Stomach (tissue), 9 donors: ENCODE data around the gene FLNC. TPM values are rescaled to one million over a fixed set of nuclear protein-coding genes. Genes with fewer than 3 reads are reported as not detected.

Source experiments
- DNase-seq, 2 donors: peaks; one replicate each; pipeline versions ENCODE4 v3.0.0 to v3.0.0-alpha.2; 2013 to 2019
- H3K27ac ChIP-seq, 5 donors: fragments of 200-600 bp in 4 of 5; sonication (generic) in 4 of 5; one replicate each; pipeline ENCODE4 v1.5.1; 2013 to 2019; ENCODE audit warnings: mild to moderate bottlenecking in 1 of 5, moderate library complexity in 1 of 5
- H3K27me3 ChIP-seq, 3 donors: fragments of 200-600 bp; sonication (generic); one replicate each; pipeline ENCODE4 v1.5.1; 2017 to 2019; ENCODE audit warnings: mixed run types in 1 of 3
- H3K36me3 ChIP-seq, 4 donors: fragments of 200-600 bp; sonication (generic); 1 replicate in 3 of 4; 2 replicates in 1 of 4; pipeline ENCODE4 v1.5.1; 2016 to 2019
- H3K4me1 ChIP-seq, 4 donors: fragments of 200-600 bp; sonication (generic); one replicate each; pipeline ENCODE4 v1.5.1; 2016 to 2019
- H3K4me3 ChIP-seq, 4 donors: fragments of 200-600 bp; sonication (generic) in 3 of 4; one replicate each; pipeline ENCODE4 v1.5.1; 2016 to 2019; ENCODE audit warnings: mild to moderate bottlenecking in 1 of 4
- H3K9me3 ChIP-seq, 4 donors: fragments of 200-600 bp; sonication (generic); one replicate each; pipeline ENCODE4 v1.5.1; 2016 to 2019
- CTCF ChIP-seq, 7 experiments: fragments of 450-650 bp in 4 of 7; fragments of 200-600 bp in 3 of 7; sonication (generic) in 3 of 7; IDR thresholded peaks; one replicate each; pipeline ENCODE4 v1.5.1; 2016 to 2019; ENCODE audit warnings: antibody characterized with exemption in 7 of 7, control low read depth in 2 of 7, mild to moderate bottlenecking in 1 of 7
- EP300 ChIP-seq: sonication (generic); formaldehyde crosslinking; IDR thresholded peaks from one replicate; pipeline ENCODE4 v1.6.1; 2017; ENCODE audit warnings: antibody characterized with exemption
- POLR2A ChIP-seq, 4 donors: fragments of 450-650 bp; IDR thresholded peaks; one replicate each; pipeline ENCODE4 v1.6.1; 2016; ENCODE audit warnings: antibody characterized with exemption in 4 of 4, control low read depth in 2 of 4, mild to moderate bottlenecking in 1 of 4, moderate library complexity in 1 of 4
- POLR2AphosphoS5 ChIP-seq, 3 donors: sonication (generic); formaldehyde crosslinking; IDR thresholded peaks; one replicate each; pipeline ENCODE4 v1.6.1; 2016; ENCODE audit warnings: antibody characterized with exemption in 3 of 3
- WGBS, 5 donors: extraction: QIAGEN DNeasy Blood & Tissue Kit in 3 of 5; methylation state at CpG; one replicate each; pipeline versions ENCODE4 v1.1.5 to v1.1.7; 2013 to 2018; 5-methylcytosine and 5-hydroxymethylcytosine counted together
- intact Hi-C: fragments of 100-400 bp; cut with DNase I; formaldehyde crosslinking; loops from one replicate; pipeline ENCODE4 v1.15.1; 2023; ENCODE audit warnings: low total_unique reads
- polyA plus RNA-seq, 3 donors: library from polyadenylated mRNA; stranded (reverse); fragments of 200-250 nt; gene quantifications; one replicate each; pipeline ENCODE4 v1.2.3, GENCODE V29; 2013
- total RNA-seq, 5 donors: library from RNA; depleted of rRNA; stranded (reverse); fragments of >200 nt; gene quantifications; one replicate each; pipeline versions ENCODE4 v1.1.0 to v1.2.3, GENCODE V29; 2014 to 2016
- donor health status: healthy with polysubstance abuse.
- donor health status: Bipolar disorder and iron deficiency.
- donor health status: healthy.

FLNC gene
- total and polyA plus RNA-seq, 8 donors: 1.9 to 184 (median 46.6) TPM

- no peak overlapping the region for H3K4me3 ChIP-seq
- H3K9me3 ChIP-seq: no peaks in the 10 kb centered on the region
- 84 to 88% (median 85%) methylated on average over 7 to 17 of the region's 17 CpGs for WGBS, 5 donors
- peak overlapping the region in 2 of 5 donors; percentile 35 to 95 for H3K27ac ChIP-seq
- peaks cover 0 to 13% (median 3%) of the 10 kb centered on the region in 4 donors for H3K4me1 ChIP-seq
- intact Hi-C loops: no loop called here
- no peak for DNase-seq
- no peak for TF ChIP-seq POLR2A (IDR thresholded peaks at IDR 0.05)
- TF ChIP-seq EP300: no peak
- TF ChIP-seq POLR2AphosphoS5 (IDR thresholded peaks at IDR 0.05): no peak
- peaks cover 0 to 95% (median 62%) of the 10 kb centered on the region in 4 donors for H3K36me3 ChIP-seq
- H3K27me3 ChIP-seq: no peaks in the 10 kb centered on the region
These were observed 11.0 kb downstream of the FLNC start for GRCh38 chr7:128841171-128841690.

- Histone ChIP-seq H3K36me3 (peaks cover 0 to 98% (median 66%) of the 10 kb centered on the region in 4 donors), H3K27me3 (no peaks in the 10 kb centered on the region), H3K4me1 (peaks cover 0 to 11% (median 3%) of the 10 kb centered on the region in 4 donors), H3K9me3 (no peaks in the 10 kb centered on the region), H3K27ac (peak overlapping the region in 2 of 5 donors; percentile 35 to 95), H3K4me3 (no peak overlapping the region)
- peak; percentile 53 to 60 for DNase-seq
- WGBS, 5 donors: 42 to 62% (median 55%) methylated on average over 7 to 35 of the region's 35 CpGs
- TF ChIP-seq EP300 (no peak), CTCF (IDR thresholded peaks at IDR 0.05) (peak in 5 of 7 experiments; percentile 22 to 84 (median 66))
- intact Hi-C loops: no loop called here
These were observed 11.9 kb downstream of the FLNC start for GRCh38 chr7:128841921-128842673.

GRCh38 chr7:128842674-128843641 is 12.8 kb downstream of the FLNC start:
- peaks cover 0 to 98% (median 65%) of the 10 kb centered on the region in 4 donors for H3K36me3 ChIP-seq
- no peak overlapping the region for H3K4me3 ChIP-seq
- TF ChIP-seq EP300 (no peak), CTCF (IDR thresholded peaks at IDR 0.05) (no peak), POLR2A (IDR thresholded peaks at IDR 0.05) (no peak), POLR2AphosphoS5 (IDR thresholded peaks at IDR 0.05) (no peak)
- no peak for DNase-seq
- H3K9me3 ChIP-seq: no peaks in the 10 kb centered on the region
- no peaks in the 10 kb centered on the region for H3K27me3 ChIP-seq
- 83 to 95% (median 93%) methylated on average over 15 to 38 of the region's 38 CpGs for WGBS, 5 donors
- peak overlapping the region in 1 of 5 donors; percentile 95 for H3K27ac ChIP-seq
- intact Hi-C loops: no loop called here
- peaks cover 0 to 11% (median 3%) of the 10 kb centered on the region in 4 donors for H3K4me1 ChIP-seq

- DNase-seq: no peak
- H3K4me1 ChIP-seq: peaks cover 0 to 10% (median 3%) of the 10 kb centered on the region in 4 donors
- H3K36me3 ChIP-seq: peaks cover 0 to 98% (median 62%) of the 10 kb centered on the region in 4 donors
- H3K4me3 ChIP-seq: no peak overlapping the region
- no peaks in the 10 kb centered on the region for H3K27me3 ChIP-seq
- intact Hi-C loops: no loop called here
- no peaks in the 10 kb centered on the region for H3K9me3 ChIP-seq
- H3K27ac ChIP-seq: peak overlapping the region in 1 of 5 donors; percentile 24
- WGBS, 5 donors: 90 to 94% (median 93%) methylated on average over 15 to 17 of the region's 17 CpGs
- TF ChIP-seq EP300: no peak
- TF ChIP-seq POLR2A (IDR thresholded peaks at IDR 0.05): no peak
- TF ChIP-seq CTCF (IDR thresholded peaks at IDR 0.05): no peak
- no peak for TF ChIP-seq POLR2AphosphoS5 (IDR thresholded peaks at IDR 0.05)
These were observed 13.9 kb downstream of the FLNC start for GRCh38 chr7:128843938-128844621.
